HL-60 (cell line): ENCODE results near the gene ATP5PO.

Source experiments
- CTCF ChIP-seq: IDR thresholded peaks from one replicate; pipeline ENCODE4 v1.5.1; 2011; ENCODE audit warnings: low read length, control low read depth, inconsistent platforms; ENCODE audit not compliant: insufficient read depth
- GABPA ChIP-seq: IDR thresholded peaks from 2 replicates; pipeline ENCODE4 v1.6.1; 2012; ENCODE audit warnings: low read depth

- TF ChIP-seq CTCF: no peak
- no peak for TF ChIP-seq GABPA
Measured at GRCh38 chr21:33917421-33917820, 1.8 kb upstream of the ATP5PO start.
